Stimulated activated CD4-positive, alpha-beta T cell treated with anti-CD3 and anti-CD28 coated beads, Interleukin-4, amount 100 ng/mL, for 4 hours (primary cell): ENCODE results near the gene MYO5C.
"Not testable (repeated sequence)": the region's sequence is repeated elsewhere in the genome, so short reads cannot be mapped to it uniquely, and the experiment has no call there.

Experiments
- DNase-seq, 2 experiments: peaks; one replicate each; pipeline ENCODE4 v3.0.0-alpha.2; 2020

The MYO5C gene

DNA sequence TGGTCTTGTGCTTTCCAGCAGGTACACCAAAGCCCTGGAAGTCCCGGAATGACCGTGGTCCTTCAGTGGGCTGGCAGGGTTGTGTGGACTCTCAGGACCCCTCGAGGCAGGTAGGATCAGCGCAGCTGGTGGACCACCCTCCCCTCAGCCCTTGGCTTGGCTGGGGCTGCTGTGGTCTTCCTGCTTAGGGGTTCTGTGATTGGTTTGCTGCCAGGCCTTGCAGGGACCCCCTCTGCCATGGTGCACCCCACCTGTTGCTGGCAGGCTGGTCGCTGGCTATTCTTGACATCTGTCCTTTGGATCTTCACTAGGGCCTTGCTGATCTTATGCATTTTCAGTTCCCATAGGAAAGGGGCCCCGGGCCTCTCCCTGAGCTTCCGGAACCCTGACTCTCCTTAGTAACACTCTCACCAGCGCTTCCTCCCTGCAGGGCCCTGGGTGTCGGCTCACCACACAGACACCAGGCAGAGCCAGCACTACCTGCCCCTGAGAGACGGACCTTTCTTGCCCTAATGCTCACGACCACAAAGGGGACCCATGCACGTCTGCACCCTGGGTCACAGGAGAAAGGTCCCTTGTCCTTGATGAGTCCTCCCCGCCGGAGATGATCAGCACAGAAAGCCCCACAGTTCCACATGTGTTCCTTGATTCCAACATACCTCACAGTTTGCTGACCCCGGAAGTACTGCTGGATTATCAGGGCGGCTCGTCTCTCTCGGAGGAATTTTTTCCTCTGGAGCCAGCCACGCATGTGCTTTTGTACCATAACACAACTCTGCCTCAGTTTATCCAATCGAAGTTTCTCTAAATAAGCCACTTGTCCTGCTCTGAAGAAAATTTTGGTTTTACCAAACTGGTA is 51.7 kb downstream of the MYO5C start:
- no peak for DNase-seq

DNA sequence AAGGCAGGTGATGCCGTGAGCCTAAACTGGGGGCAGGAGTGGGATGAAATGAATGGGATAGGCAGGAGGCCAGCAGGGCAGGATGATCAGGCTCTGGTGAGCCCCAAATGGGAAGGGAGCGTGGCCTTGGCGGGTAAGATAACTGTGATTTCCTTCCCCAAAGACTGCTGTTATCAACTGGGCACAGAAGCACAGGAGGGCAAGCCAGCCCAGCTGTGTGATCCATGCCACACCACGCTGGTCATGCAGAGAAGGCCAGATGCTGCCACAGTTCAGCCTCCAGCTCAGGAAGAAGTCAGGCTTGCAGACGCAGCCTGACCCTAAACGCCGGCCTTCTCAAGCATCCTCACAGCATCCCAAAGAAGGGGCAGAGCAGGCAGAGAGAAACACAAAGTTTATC is 52.3 kb downstream of the MYO5C start:
- no peak for DNase-seq

- DNase-seq: no peak
These were observed 54.1 kb downstream of the MYO5C start for GRCh38 chr15:52241489-52241888.

- DNase-seq: no peak
These were observed 55.4 kb downstream of the MYO5C start for GRCh38 chr15:52240166-52240565.

- DNase-seq: not testable (repeated sequence)
These were observed 56.5 kb downstream of the MYO5C start for GRCh38 chr15:52238989-52239525.

- DNase-seq: no peak
These were observed 57.5 kb downstream of the MYO5C start for GRCh38 chr15:52238149-52238548.

GRCh38 chr15:52236013-52236412 is 59.6 kb downstream of the MYO5C start:
- DNase-seq: no peak

DNA sequence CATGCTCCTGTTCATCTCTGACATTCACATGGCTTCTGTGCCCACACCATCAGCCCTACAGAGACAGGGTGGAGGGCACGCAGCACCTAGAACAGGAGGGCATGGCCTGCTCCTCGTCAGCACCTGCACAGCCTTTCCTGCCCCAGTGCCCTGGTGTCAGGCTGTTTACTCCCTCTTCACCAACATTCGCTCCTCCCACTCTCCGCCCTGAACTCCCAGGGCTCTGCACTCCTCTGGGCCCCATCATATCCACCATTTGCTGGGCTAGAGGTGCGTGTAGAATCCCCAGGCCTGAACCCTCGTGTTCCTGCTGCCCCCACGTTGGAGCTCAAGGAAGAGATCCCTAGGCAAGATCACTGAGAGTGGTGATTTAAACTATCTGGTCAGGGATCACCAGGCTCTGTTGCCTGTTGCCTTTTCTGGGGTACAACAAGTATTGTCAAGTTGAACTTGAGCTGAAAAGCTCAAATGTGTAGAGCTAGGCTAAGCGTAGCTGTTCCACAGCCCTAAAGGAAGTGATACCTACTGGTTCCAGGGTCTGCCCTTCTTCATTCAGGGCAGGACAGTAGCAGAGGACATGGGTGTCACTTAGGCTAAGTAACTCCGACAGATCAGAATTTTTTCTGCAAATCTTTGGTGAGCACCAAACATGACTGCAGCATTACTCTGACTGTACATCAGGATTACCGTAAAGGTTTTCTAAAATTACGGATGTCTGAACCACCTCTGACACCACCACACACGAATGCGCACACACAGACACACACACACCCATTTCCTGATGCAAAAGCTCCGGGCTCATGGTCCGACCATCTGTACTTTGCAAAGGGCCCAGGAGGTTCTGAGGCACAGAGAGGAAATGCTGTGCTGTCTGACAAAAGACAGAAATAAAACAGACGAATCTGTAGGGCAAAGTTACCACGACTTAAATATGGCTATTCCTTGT is 60.7 kb downstream of the MYO5C start:
- DNase-seq: peak; percentile 12 to 15

- DNase-seq: no peak
These were observed 62.2 kb downstream of the MYO5C start for GRCh38 chr15:52233405-52233804.

GRCh38 chr15:52232327-52232726 is 63.3 kb downstream of the MYO5C start:
- DNase-seq: no peak

DNA sequence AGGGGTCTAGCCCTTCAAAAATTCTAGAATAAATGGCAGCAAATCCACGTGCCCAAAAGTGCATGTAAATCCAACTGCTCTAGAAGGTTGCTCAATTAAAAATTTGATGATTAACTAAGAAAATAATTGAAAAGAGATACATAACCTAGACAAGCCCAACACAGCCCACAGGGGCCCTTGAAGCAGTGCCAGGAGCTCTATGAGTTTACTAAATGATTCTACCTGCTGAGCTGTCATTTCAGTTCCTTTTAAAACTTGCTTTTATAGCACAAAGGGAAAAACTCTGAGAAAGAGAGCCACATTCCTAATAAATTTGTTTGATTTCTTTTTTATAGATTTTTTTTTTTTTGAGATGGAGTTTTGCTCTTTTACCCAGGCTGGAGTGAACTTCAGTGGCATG is 65.5 kb downstream of the MYO5C start:
- DNase-seq: no peak

- no peak for DNase-seq
These were observed 66.7 kb downstream of the MYO5C start for GRCh38 chr15:52228921-52229320.

DNA sequence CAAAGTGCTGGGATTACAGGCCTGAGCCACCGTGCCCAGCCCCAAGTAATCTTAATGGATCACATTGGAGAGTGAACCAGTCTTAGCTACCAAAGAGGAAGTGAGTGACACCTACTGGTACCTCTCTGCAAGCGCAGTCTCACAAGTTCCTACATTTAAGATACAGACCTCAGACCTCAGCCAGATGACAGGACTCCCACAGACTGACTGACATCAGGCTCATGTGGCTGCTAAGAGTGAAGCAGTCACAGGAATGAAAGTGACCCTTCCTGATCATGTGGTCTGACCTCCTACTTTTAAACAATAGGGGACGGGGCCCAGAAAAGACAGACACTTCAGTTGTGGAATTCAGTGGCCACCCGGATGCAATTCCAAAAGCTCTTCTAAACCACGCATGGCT is 68.1 kb downstream of the MYO5C start:
- DNase-seq: peak; percentile 48 to 69

DNA sequence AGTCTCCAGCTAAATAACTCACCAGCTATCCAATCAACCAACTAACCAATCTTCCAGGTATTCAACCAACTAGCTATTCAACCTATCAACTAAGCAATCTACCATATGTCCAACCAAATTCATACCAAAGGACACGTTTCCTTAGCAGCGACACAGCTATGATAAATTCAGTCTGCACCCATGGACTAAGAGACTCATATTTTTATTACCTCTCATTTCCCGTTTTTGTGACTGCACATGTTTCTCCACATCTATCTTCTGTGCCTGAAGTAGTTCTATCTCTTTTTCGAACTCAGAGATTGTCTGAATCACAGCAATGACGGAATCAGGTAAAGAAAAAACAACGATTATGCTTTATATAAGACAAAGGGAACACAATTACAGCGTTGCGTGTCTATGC is 70.4 kb downstream of the MYO5C start:
- DNase-seq: no peak

DNA sequence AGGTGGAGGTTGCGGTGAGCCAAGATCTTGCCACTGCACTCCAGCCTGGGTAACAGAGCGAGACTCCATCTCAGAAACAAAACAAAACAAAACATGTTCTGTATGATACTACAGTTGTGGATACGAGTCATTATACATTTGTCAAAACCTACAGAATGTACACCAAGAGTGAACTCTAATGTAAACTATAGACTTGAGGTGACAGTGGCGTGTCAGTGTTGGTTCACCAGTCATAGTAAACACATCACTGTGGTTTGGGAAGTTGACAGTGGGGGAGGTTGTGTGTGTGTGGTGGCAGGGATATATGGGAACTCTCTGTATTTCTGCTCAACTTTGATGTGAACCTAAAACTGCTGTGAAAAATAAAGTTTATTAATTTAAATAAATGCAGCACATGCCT is 71.4 kb downstream of the MYO5C start:
- DNase-seq: no peak

- no peak for DNase-seq
These were observed 73.9 kb downstream of the MYO5C start for GRCh38 chr15:52221730-52222129.

DNA sequence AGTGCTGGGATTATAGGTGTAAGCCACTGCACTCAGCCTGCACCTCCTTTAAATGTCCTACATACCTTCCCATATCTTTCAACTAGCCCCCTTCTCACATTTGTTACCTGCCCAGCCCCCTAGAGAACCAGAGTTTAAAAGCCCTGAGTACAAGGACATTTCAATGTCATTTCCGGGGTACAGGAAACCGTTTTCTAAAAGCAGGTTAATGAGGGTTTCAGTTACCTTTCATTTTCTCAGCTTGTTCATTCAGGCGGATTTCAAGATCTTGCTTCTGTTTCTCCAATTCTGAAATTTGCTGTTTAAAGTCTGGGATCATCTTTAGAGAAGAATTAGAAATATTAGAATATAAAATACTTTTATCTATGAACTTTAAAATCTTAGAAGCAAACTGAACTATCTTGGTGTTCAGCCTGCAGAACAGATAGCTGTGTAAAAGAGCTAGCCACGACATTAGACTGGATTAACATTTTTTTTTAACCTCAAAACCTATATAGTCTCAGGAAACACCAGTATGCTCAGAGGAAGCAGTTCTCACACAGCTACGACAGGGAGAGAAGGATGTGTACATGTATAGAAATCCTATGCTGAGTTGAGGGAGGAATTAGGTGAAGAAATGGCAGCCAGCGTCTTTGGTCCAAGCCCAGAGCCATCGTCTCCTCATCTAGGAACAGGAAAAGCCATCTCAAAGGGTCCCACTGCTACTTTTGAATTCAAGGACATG is 74.5 kb downstream of the MYO5C start:
- no peak for DNase-seq

DNA sequence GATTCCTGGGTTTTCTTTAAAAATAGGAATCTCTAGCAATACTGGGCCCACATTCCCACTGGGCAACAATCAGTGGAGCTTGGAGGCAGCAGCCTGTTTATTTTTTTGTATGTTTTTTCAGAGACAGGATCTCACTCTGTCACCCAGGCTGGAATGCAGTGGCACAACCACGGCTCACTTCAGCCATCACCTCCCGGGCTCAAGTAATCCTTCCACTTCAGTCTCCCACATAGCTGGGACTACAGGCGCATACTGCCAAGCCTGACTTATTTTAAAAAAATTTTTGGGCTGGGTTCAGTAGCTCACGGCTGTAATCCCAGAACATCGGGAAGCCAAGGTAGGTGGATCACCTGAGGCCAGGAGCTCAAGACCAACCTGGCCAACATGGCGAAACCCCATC is 75.4 kb downstream of the MYO5C start:
- DNase-seq: no peak

GRCh38 chr15:52218816-52219215 is 76.8 kb downstream of the MYO5C start:
- no peak for DNase-seq

- DNase-seq: no peak
These were observed 77.2 kb downstream of the MYO5C start for GRCh38 chr15:52218371-52218770.

DNA sequence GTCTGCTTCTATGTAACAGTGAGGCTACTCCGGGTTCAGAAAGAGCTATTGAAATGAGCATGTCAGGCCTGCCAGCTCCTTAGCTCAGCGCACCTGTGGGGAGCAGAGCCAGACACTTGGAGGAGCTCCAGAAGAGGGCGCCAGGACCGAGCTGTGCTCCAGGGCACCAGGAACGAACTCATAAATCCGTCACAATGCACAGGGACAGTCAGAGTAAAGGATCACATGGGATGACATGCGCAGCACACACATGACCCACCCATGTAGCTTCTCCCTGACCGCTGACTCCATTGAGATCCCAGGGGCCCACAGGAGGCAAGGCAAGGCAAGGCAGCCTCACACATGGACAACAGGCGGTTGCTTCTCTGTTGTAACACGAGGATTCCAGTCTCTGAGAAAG is 78.4 kb downstream of the MYO5C start:
- peak in 1 of 2 experiments; percentile 21 for DNase-seq

GRCh38 chr15:52214553-52214952 is 81.1 kb downstream of the MYO5C start:
- DNase-seq: no peak

DNA sequence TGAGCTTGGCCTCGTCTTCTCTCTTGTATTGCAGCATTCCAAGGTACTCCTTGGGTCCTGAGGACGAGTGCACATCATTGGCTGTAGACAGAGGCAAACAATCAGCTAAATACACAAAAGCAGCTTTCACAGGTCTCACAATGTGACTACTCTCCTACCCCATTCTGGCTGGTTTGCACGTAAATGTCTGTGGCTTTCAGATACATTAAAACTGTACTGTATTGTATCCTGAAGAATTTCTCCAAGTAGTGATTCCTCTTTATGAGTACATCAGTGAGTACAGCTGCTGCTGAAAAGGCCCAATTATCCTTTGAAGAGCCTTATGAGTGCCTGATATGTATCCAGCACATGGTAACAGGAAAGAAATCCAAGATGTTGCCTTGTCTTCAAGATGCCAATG is 82.4 kb downstream of the MYO5C start:
- no peak for DNase-seq
